ENCODE data around the gene DDHD1.

Gene DDHD1

DNA sequence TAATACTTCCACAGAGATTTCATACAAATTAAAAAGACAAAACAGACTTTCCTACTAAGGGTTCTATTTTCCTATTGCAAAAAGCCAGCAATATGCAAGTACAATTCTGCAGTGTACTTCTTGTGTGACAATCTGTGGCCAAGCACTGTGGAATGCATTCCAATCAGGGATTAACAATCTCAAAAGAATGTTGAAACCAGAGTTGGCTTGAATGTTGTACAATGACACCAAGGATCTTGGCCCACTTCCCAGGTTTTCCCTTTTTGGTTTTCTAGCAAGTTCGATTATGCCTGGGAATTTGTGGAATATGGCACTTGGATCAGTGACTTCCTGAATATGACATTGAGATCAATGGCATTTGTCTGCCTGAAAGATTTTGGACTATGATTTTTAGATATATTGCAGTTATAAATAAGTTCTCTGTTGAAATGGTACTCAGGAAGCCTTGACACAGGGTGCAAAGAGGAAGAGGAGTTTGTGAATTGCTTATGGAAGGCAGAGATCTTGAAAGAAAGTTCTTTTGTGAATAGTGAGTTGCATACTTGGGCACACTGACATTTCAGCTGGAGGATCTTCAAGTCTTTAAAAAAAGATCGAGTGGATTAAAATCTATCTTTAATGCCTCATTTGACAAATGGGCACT, 120.8 kb downstream of the DDHD1 start:
- DNase-seq (ENCODE audit: low read depth), result peak; percentile 94
- TF ChIP-seq, protein P1, sequence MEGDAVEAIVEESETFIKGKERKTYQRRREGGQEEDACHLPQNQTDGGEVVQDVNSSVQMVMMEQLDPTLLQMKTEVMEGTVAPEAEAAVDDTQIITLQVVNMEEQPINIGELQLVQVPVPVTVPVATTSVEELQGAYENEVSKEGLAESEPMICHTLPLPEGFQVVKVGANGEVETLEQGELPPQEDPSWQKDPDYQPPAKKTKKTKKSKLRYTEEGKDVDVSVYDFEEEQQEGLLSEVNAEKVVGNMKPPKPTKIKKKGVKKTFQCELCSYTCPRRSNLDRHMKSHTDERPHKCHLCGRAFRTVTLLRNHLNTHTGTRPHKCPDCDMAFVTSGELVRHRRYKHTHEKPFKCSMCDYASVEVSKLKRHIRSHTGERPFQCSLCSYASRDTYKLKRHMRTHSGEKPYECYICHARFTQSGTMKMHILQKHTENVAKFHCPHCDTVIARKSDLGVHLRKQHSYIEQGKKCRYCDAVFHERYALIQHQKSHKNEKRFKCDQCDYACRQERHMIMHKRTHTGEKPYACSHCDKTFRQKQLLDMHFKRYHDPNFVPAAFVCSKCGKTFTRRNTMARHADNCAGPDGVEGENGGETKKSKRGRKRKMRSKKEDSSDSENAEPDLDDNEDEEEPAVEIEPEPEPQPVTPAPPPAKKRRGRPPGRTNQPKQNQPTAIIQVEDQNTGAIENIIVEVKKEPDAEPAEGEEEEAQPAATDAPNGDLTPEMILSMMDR (conservative IDR thresholded peaks at IDR 0.05; ENCODE audit: low read length), result no peak
- H3K4me3 ChIP-seq (ENCODE audit: low read length), result no peak overlapping the region

DNA sequence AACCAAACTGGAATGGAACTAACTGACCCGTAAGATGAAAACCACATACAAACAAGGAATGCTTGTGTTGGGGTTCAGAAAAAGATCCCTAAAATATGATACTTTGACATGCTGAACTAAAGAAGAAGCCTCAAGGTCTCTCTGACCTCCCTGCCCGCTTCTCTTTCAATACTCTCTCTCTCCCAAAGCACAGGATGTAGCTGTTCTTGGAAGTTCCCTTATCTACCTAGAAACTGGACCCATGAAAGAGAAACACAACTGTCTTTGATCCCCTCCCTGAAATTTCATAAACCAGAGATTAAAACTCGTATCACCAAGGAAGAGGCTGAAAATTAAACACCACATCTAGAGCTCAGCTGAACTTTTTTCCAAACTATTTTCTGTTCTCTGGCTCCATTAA, 125.6 kb downstream of the DDHD1 start:
- no peak for DNase-seq (ENCODE audit: low read depth)
- H3K4me3 ChIP-seq (ENCODE audit: low read length), result no peak overlapping the region
- TF ChIP-seq, protein P1 (conservative IDR thresholded peaks at IDR 0.05; ENCODE audit: low read length), result no peak

DNA sequence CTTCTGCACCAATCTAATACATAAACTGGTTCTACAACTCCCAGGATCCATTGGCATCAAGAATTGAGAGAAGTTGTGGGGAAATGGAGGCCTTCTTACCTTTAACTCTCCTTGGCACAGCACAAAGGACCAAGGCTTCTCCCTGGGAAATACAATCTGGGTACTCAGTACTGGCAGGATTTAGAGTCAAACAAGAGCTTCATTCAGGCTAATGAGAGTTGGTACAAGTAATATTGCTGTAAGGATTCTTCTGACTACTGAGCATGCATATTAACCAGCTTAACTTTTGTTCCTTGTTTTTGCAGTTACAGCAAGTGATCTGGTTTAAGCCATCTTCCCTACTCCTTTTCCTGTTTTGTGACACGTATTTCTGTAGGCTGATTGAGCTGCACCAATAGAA, 126.1 kb downstream of the DDHD1 start:
- H3K4me3 ChIP-seq (ENCODE audit: low read length), result no peak overlapping the region
- no peak for DNase-seq (ENCODE audit: low read depth)
- TF ChIP-seq, protein P1 (conservative IDR thresholded peaks at IDR 0.05; ENCODE audit: low read length), result no peak

DNA sequence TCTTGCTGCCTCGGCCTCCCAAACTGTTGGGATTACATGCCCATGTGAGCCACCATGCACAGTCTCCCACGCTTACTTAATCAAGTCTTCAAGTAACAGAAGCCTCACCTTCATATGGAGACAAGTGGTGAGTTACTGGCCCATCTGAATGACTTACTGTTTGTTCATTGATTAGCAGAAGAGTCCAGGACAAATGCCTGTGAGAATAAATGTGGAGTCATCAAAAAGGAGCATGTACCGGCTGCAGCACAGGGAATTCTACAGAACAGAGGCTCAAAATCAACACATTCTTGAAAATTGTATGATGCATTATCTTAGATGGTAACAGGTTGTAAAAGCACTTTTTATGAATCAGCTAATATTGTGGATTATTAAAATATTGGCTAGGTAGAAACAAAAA, 129.8 kb downstream of the DDHD1 start:
- no peak for DNase-seq (ENCODE audit: low read depth)
- no peak overlapping the region for H3K4me3 ChIP-seq (ENCODE audit: low read length)
- TF ChIP-seq, protein P1 (conservative IDR thresholded peaks at IDR 0.05; ENCODE audit: low read length), result no peak

DNA sequence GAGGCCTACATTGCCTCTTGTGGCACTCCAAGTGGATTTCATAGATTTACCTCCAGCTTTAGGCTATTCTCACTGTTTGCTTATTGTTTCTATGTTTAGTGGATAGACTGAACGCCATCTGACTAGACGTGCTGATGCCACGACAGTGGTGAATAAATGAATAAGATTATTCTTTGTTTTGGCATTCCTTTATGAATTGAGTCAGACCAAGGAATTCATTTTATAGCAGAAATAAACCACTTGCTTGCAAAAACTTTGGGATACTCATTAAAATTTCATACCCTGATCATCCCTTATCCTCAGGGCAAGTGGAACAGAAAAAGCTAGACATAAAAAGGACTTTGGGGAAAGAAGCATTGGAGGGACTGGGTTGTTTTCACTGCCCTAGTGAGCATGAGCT, 130.5 kb downstream of the DDHD1 start:
- DNase-seq (ENCODE audit: low read depth), result peak; percentile 78
- no peak overlapping the region for H3K4me3 ChIP-seq (ENCODE audit: low read length)
- TF ChIP-seq, protein P1 (conservative IDR thresholded peaks at IDR 0.05; ENCODE audit: low read length), result no peak

DNA sequence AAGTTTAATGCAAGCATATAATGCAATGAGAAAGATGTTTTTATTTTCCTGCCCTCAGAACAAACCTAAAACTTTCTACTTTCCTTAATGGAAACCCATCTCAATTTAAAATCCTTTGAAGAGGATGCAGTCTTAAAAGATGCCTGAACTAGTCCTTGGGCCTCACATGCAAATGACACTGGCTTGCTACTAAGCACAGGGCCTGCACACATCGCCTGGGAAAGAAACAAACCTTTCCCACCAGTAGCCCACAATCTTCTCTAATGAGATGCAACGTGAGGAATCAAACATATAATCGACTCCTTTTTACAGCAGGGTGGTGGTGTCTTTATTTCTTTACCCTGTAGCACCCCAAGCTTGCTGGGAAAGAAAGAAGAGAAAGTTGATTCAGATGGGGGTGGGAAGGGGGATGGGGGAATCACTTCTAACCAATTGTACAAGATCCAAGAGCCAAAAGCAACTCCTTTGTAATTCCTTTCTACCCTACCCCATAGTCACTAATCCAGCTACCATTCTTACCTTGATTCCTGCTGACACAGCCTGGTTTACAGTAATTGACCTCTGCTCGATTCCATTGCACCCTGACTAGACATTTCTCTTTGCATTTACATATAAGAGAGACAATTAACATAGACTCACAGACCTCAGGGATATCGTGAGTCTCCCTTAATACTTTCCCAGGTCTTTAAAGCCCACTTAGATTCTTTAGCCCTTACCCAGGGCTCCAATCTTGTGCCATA, 132.8 kb downstream of the DDHD1 start:
- TF ChIP-seq, protein P1 (conservative IDR thresholded peaks at IDR 0.05; ENCODE audit: low read length), result no peak
- no peak for DNase-seq (ENCODE audit: low read depth)
- H3K4me3 ChIP-seq (ENCODE audit: low read length), result no peak overlapping the region

DNA sequence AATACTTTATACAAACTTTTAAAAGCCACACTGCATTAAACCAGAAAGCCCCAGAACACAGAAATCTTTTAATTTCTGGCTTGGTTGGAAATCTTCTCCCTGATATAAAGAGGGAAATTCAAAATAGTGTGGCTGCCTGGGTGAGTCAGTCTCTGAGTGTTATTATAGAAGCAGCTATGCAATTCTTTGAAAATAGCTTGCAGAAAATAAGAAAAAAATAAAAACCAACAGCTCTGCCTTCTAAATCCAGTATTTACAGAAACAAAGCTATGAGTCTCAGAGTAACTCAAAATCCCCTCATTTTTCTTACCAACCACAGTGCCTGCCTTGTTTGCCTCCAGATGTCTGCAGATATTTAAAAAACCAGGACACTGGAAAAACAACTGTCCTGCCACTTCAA, 133.7 kb downstream of the DDHD1 start:
- DNase-seq (ENCODE audit: low read depth), result peak; percentile 34
- H3K4me3 ChIP-seq (ENCODE audit: low read length), result no peak overlapping the region
- TF ChIP-seq, protein P1 (conservative IDR thresholded peaks at IDR 0.05; ENCODE audit: low read length), result no peak
